Caco-2 (cell line): Measurements from ENCODE around the gene SERINC2. TPM values are rescaled to one million over a fixed set of nuclear protein-coding genes. Genes with fewer than 3 reads are reported as not detected.

Source experiments
- BruUV-seq: library from RNA; stranded (reverse); fragments of 400-500 nt; replicated peaks from 2 replicates; lab custom pipeline; 2021; lab: Mats Ljungman, UMichigan
- CTCF ChIA-PET: fragments of 300-600 bp; sonication (Branson Sonifier 250); formaldehyde crosslinking; loops from one replicate; lab custom pipeline; 2022; ENCODE audit warnings: antibody characterized with exemption; lab: Charles Lee
- POLR2A ChIA-PET: fragments of 300-600 bp; sonication (Branson Sonifier 250); formaldehyde crosslinking; loops from one replicate; lab custom pipeline; 2022; ENCODE audit warnings: antibody characterized with exemption; lab: Charles Lee
- DNase-seq, 2 experiments: peaks; one replicate each; pipeline versions ENCODE4 v3.0.0 to v3.0.0-alpha.2; 2020 to 2022
- H3K27me3 ChIP-seq: replicated peaks from 2 replicates; pipeline ENCODE4 v1.6.0; 2011; ENCODE audit warnings: low read length; ENCODE audit not compliant: control insufficient read depth, insufficient read depth
- H3K36me3 ChIP-seq: 2 replicates; pipeline ENCODE4 v1.5.1; 2011; ENCODE audit warnings: low read length; ENCODE audit not compliant: control insufficient read depth, insufficient read depth
- H3K4me1 ChIP-seq: fragments of 250-450 bp; sonication (Bioruptor Pico); 2 replicates; pipeline ENCODE4 v1.5.1; 2020; ENCODE audit warnings: mild to moderate bottlenecking
- H3K4me3 ChIP-seq: 2 replicates; pipeline ENCODE4 v1.5.1; 2011; ENCODE audit warnings: low read depth, mild to moderate bottlenecking, control low read depth, low read length
- H3K9me3 ChIP-seq: fragments of 250-450 bp; sonication (Bioruptor Pico); 2 replicates; pipeline ENCODE4 v1.5.1; 2020; ENCODE audit warnings: mild to moderate bottlenecking, moderate library complexity
- H3K27ac Mint-ChIP-seq: one replicate; pipeline ENCODE4 v1.8.0; 2022; ENCODE audit warnings: mixed read lengths; ENCODE audit not compliant: unreplicated experiment
- H3K27me3 Mint-ChIP-seq: one replicate; pipeline ENCODE4 v1.8.0; 2022; ENCODE audit warnings: mixed read lengths; ENCODE audit not compliant: insufficient read depth, unreplicated experiment
- H3K36me3 Mint-ChIP-seq: one replicate; pipeline ENCODE4 v1.8.0; 2022; ENCODE audit warnings: mild to moderate bottlenecking, mixed read lengths; ENCODE audit not compliant: insufficient read depth, unreplicated experiment
- H3K4me1 Mint-ChIP-seq: one replicate; pipeline ENCODE4 v1.8.0; 2022; ENCODE audit warnings: low read depth, mixed read lengths; ENCODE audit not compliant: unreplicated experiment
- H3K4me3 Mint-ChIP-seq: one replicate; pipeline ENCODE4 v1.8.0; 2022; ENCODE audit warnings: mild to moderate bottlenecking, moderate library complexity, mixed read lengths; ENCODE audit not compliant: unreplicated experiment
- H3K9me3 Mint-ChIP-seq: one replicate; pipeline ENCODE4 v1.8.0; 2022; ENCODE audit warnings: mixed read lengths; ENCODE audit not compliant: unreplicated experiment
- CTCF ChIP-seq, 2 experiments: fragments of 200-600 bp in 1 of 2; IDR thresholded peaks; 1 replicate in 1 of 2; 2 replicates in 1 of 2; pipeline versions ENCODE4 v1.5.1 to v1.8.0; 2011 to 2022; ENCODE audit warnings: antibody characterized with exemption in 1 of 2, control low read depth in 1 of 2, inconsistent platforms in 1 of 2, low read depth in 1 of 2, low read length in 1 of 2, mild to moderate bottlenecking in 1 of 2, moderate library complexity in 1 of 2; ENCODE audit not compliant: insufficient read depth in 1 of 2, severe bottlenecking in 1 of 2, unreplicated experiment in 1 of 2
- intact Hi-C: fragments of 100-400 bp; cut with micrococcal nuclease; formaldehyde crosslinking; loops from one replicate; pipeline ENCODE4 v1.10.0; 2022; ENCODE audit not compliant: unreplicated experiment
- total RNA-seq: library from RNA; stranded (reverse); gene quantifications from 2 replicates; pipeline ENCODE4 v1.2.3, GENCODE V29; 2022

SERINC2 gene
- total RNA-seq, 1 experiment from 2014 or later, result 30.0 TPM

- peaks cover 15% of the 10 kb centered on the region for H3K9me3 ChIP-seq
- CTCF ChIA-PET, result no interaction called here
- H3K9me3 Mint-ChIP-seq, result peaks cover 43% of the 10 kb centered on the region
Measured at GRCh38 chr1:31458287-31458896, 45.4 kb downstream of the SERINC2 start.

GRCh38 chr1:31460027-31460426 lies 47.0 kb downstream of the SERINC2 start:
- Histone ChIP-seq H3K9me3 (peaks cover 15% of the 10 kb centered on the region), H3K4me3 (no peak overlapping the region), H3K4me1 (no peaks in the 10 kb centered on the region), H3K36me3 (no peaks in the 10 kb centered on the region), H3K27me3 (no peaks in the 10 kb centered on the region)
- DNase-seq, result peak in 1 of 2 experiments; percentile 13
- no TSS peak for BruUV-seq
- Mint-ChIP-seq H3K36me3 (no peaks in the 10 kb centered on the region), H3K27me3 (no peaks in the 10 kb centered on the region), H3K4me3 (no peak overlapping the region), H3K9me3 (peaks cover 37% of the 10 kb centered on the region), H3K27ac (no peak overlapping the region), H3K4me1 (no peaks in the 10 kb centered on the region)
- ChIA-PET CTCF (interaction anchor here (2.0 kb wide), 1 partner anchor 89 kb away, joined by 10 read pairs; no protein-coding TSS in a partner anchor), POLR2A (no interaction called here)
- intact Hi-C loops, result loop anchor here (1.0 kb wide), 1 partner anchor 89 kb away; no protein-coding TSS in a partner anchor
- peak; percentile 2 to 27 for TF ChIP-seq CTCF (IDR thresholded peaks at IDR 0.05; ENCODE audit: insufficient read depth in 1 of 2, low read depth in 1 of 2, low read length in 1 of 2, severe bottlenecking in 1 of 2, unreplicated experiment in 1 of 2)

More at GRCh38 chr1:31458287-31458896, 45.4 kb downstream of the SERINC2 start:
- no peak overlapping the region for H3K4me3 ChIP-seq
- H3K27me3 ChIP-seq, result no peaks in the 10 kb centered on the region
- no peaks in the 10 kb centered on the region for H3K36me3 ChIP-seq
- POLR2A ChIA-PET, result no interaction called here
- no peaks in the 10 kb centered on the region for H3K4me1 ChIP-seq
- BruUV-seq, result no TSS peak
- H3K4me1 Mint-ChIP-seq, result no peaks in the 10 kb centered on the region
- H3K27me3 Mint-ChIP-seq, result no peaks in the 10 kb centered on the region
- no peak overlapping the region for H3K27ac Mint-ChIP-seq
- no peaks in the 10 kb centered on the region for H3K36me3 Mint-ChIP-seq
- no peak for TF ChIP-seq CTCF (IDR thresholded peaks at IDR 0.05; ENCODE audit: insufficient read depth in 1 of 2, low read depth in 1 of 2, low read length in 1 of 2, severe bottlenecking in 1 of 2, unreplicated experiment in 1 of 2)
- DNase-seq, result no peak
- intact Hi-C loops, result no loop called here
- no peak overlapping the region for H3K4me3 Mint-ChIP-seq

- peaks cover 10% of the 10 kb centered on the region for H3K4me1 Mint-ChIP-seq
- intact Hi-C loops, result no loop called here
- no peaks in the 10 kb centered on the region for H3K36me3 ChIP-seq
- POLR2A ChIA-PET, result interaction anchor here (0.6 kb wide), 1 partner anchor 170 kb away, joined by 3 read pairs; the partner anchor contains the start of genes SNRNP40 and ZCCHC17
- H3K9me3 ChIP-seq, result no peaks in the 10 kb centered on the region
- no peak overlapping the region for H3K27ac Mint-ChIP-seq
- DNase-seq, result no peak
- H3K27me3 Mint-ChIP-seq, result no peaks in the 10 kb centered on the region
- peaks cover 6% of the 10 kb centered on the region; the same call in 1 of the 2 replicates for H3K4me1 ChIP-seq
- H3K36me3 Mint-ChIP-seq, result no peaks in the 10 kb centered on the region
- TF ChIP-seq CTCF (IDR thresholded peaks at IDR 0.05; ENCODE audit: insufficient read depth in 1 of 2, low read depth in 1 of 2, low read length in 1 of 2, severe bottlenecking in 1 of 2, unreplicated experiment in 1 of 2), result no peak
- H3K4me3 ChIP-seq, result no peak overlapping the region
- CTCF ChIA-PET, result no interaction called here
- no peaks in the 10 kb centered on the region for H3K27me3 ChIP-seq
- H3K9me3 Mint-ChIP-seq, result peaks cover 20% of the 10 kb centered on the region
- no TSS peak for BruUV-seq
- no peak overlapping the region for H3K4me3 Mint-ChIP-seq
Measured at GRCh38 chr1:31467005-31467674, 54.1 kb downstream of the SERINC2 start.
